HCT116 (cell line): Measurements from ENCODE around the gene HIVEP2. TPM values are rescaled to one million over a fixed set of nuclear protein-coding genes. Genes with fewer than 3 reads are reported as not detected.

ENCODE experiments used
- ATAC-seq: fragments of 200-7000 bp; cut with Tn5 transposase; 2 replicates; pipeline ENCODE4 v1.9.1; 2020; ENCODE audit warnings: mild to moderate bottlenecking, moderate library complexity
- BruUV-seq: library from RNA; stranded (reverse); fragments of 400-500 nt; replicated peaks from 2 replicates; lab custom pipeline; 2021; lab: Mats Ljungman, UMichigan
- CTCF ChIA-PET: fragments of 300-600 bp; sonication (Branson Sonifier 250); formaldehyde crosslinking; loops from one replicate; lab custom pipeline; 2021; ENCODE audit warnings: antibody characterized with exemption; lab: Charles Lee
- POLR2A ChIA-PET: fragments of 300-600, 350-600 bp; sonication (Branson Sonifier 250); formaldehyde crosslinking; loops from one replicate; lab custom pipeline; 2021; ENCODE audit warnings: antibody characterized with exemption; lab: Charles Lee
- RAD21 ChIA-PET, 2 experiments: fragments of 300-600 bp; sonication (Branson Sonifier 250); formaldehyde crosslinking; loops; one replicate each; lab custom pipeline; 2023; ENCODE audit warnings: low total read pairs in 2 of 2; ENCODE audit not compliant: uncharacterized antibody in 2 of 2, unreplicated experiment in 2 of 2, low non-redundant PET in 1 of 2; lab: Charles Lee
- DNase-seq: peaks from one replicate; pipeline ENCODE4 v3.0.0-alpha.2; 2010; ENCODE audit warnings: low read depth, low spot score
- H2AFZ ChIP-seq: fragments of 200-600 bp; shearing (Covaris generic), sonication (generic); 2 replicates; pipeline ENCODE4 v1.6.1; 2017; ENCODE audit warnings: low read depth, mixed run types, mixed read lengths, antibody characterized with exemption, low read length; ENCODE audit not compliant: poor library complexity, severe bottlenecking
- H3K27ac ChIP-seq: 2 replicates; pipeline ENCODE4 v1.5.1; 2012; ENCODE audit warnings: low read depth, low read length
- H3K27me3 ChIP-seq: fragments of 200-600 bp; sonication (generic); 2 replicates; pipeline ENCODE4 v1.6.1; 2016; ENCODE audit warnings: mixed run types, low read length, mixed read lengths; ENCODE audit not compliant: insufficient read depth
- H3K36me3 ChIP-seq, 2 experiments: fragments of 200-500 bp in 1 of 2; fragments of 200-600 bp in 1 of 2; sonication (Bioruptor generic) in 1 of 2; sonication (generic) in 1 of 2; 2 replicates each; pipeline versions ENCODE4 v1.5.1 to v1.6.1; 2014 to 2016; ENCODE audit warnings: low read length in 2 of 2, inconsistent platforms in 1 of 2, mixed read lengths in 1 of 2, mixed run types in 1 of 2; ENCODE audit not compliant: insufficient read depth in 2 of 2, control insufficient read depth in 1 of 2
- H3K4me1 ChIP-seq, 2 experiments: fragments of 200-600 bp in 1 of 2; sonication (generic) in 1 of 2; 2 replicates each; pipeline versions ENCODE4 v1.5.1 to v1.6.1; 2012 to 2017; ENCODE audit warnings: low read length in 2 of 2, inconsistent platforms in 1 of 2, mild to moderate bottlenecking in 1 of 2, mixed read lengths in 1 of 2, mixed run types in 1 of 2, moderate library complexity in 1 of 2; ENCODE audit not compliant: insufficient read depth in 2 of 2, control insufficient read depth in 1 of 2
- H3K4me2 ChIP-seq: fragments of 200-600 bp; sonication (generic); 2 replicates; pipeline ENCODE4 v1.6.1; 2017; ENCODE audit warnings: mixed run types, low read length, mixed read lengths
- H3K4me3 ChIP-seq, 2 experiments: fragments of 200-600 bp in 1 of 2; sonication (generic) in 1 of 2; replicated peaks in 1 of 2; 2 replicates each; pipeline ENCODE4 v1.5.1; 2011 to 2016; ENCODE audit warnings: low read length in 2 of 2, control low read depth in 1 of 2, low read depth in 1 of 2, mild to moderate bottlenecking in 1 of 2, mixed read lengths in 1 of 2, mixed run types in 1 of 2
- H3K79me2 ChIP-seq: fragments of 200-600 bp; sonication (generic); 2 replicates; pipeline ENCODE4 v1.6.1; 2017; ENCODE audit warnings: mild to moderate bottlenecking, mixed run types, low read length, moderate library complexity, mixed read lengths; ENCODE audit not compliant: insufficient read depth
- H3K9ac ChIP-seq: fragments of 200-600 bp; sonication (generic); 2 replicates; pipeline ENCODE4 v1.6.1; 2016; ENCODE audit warnings: low read length, mixed read lengths
- H3K9me2 ChIP-seq: fragments of 200-600 bp; sonication (generic), shearing (Covaris generic); 2 replicates; pipeline ENCODE4 v1.6.1; 2017; ENCODE audit warnings: mixed run types, mild to moderate bottlenecking, moderate library complexity; ENCODE audit not compliant: insufficient read depth
- H3K9me3 ChIP-seq, 2 experiments: fragments of 200-500 bp in 1 of 2; fragments of 200-600 bp in 1 of 2; sonication (Bioruptor generic) in 1 of 2; sonication (generic) in 1 of 2; 2 replicates each; pipeline ENCODE4 v1.6.1; 2014 to 2017; ENCODE audit warnings: low read length in 2 of 2, mixed read lengths in 2 of 2, inconsistent platforms in 1 of 2, low read depth in 1 of 2, mild to moderate bottlenecking in 1 of 2, mixed run types in 1 of 2, moderate library complexity in 1 of 2; ENCODE audit not compliant: control insufficient read depth in 1 of 2, insufficient read depth in 1 of 2
- H4K20me1 ChIP-seq: fragments of 200-600 bp; sonication (generic), shearing (Covaris generic); 2 replicates; pipeline ENCODE4 v1.6.1; 2017; ENCODE audit warnings: mixed run types, mild to moderate bottlenecking, moderate library complexity; ENCODE audit not compliant: insufficient read depth
- CBX3 ChIP-seq: IDR thresholded peaks from 2 replicates; pipeline ENCODE4 v1.6.1; 2012; ENCODE audit warnings: low read depth
- CEBPB ChIP-seq: IDR thresholded peaks from 2 replicates; pipeline ENCODE4 v1.6.1; 2012; ENCODE audit warnings: low read depth
- CTCF ChIP-seq, 3 experiments: fragments of 200-600 bp in 1 of 3; sonication (generic) in 1 of 3; IDR thresholded peaks in 2 of 3; conservative IDR thresholded peaks in 1 of 3; 2 replicates each; pipeline ENCODE4 v1.5.1; 2012 to 2017; ENCODE audit warnings: low read depth in 2 of 3, low read length in 2 of 3, antibody characterized with exemption in 1 of 3, borderline replicate concordance in 1 of 3, control low read depth in 1 of 3, mild to moderate bottlenecking in 1 of 3, mixed read lengths in 1 of 3, mixed run types in 1 of 3, moderate library complexity in 1 of 3; ENCODE audit not compliant: insufficient read depth in 1 of 3
- EGR1 ChIP-seq: IDR thresholded peaks from 2 replicates; pipeline ENCODE4 v1.6.1; 2012; ENCODE audit warnings: low read depth
- ELF1 ChIP-seq: IDR thresholded peaks from 2 replicates; pipeline ENCODE4 v1.6.1; 2012; ENCODE audit warnings: low read depth, borderline replicate concordance
- EZH2 ChIP-seq: fragments of 200-600 bp; sonication (generic); IDR thresholded peaks from 2 replicates; pipeline ENCODE4 v1.6.1; 2017; ENCODE audit warnings: antibody characterized with exemption, mixed run types
- FOSL1 ChIP-seq: IDR thresholded peaks from 2 replicates; pipeline ENCODE4 v1.6.1; 2012; ENCODE audit warnings: low read depth
- JUND ChIP-seq: IDR thresholded peaks from 2 replicates; pipeline ENCODE4 v1.6.1; 2012
- MAX ChIP-seq: IDR thresholded peaks from 2 replicates; pipeline ENCODE4 v1.6.1; 2012
- POLR2A ChIP-seq: IDR thresholded peaks from 2 replicates; pipeline ENCODE4 v1.7.0; 2011; ENCODE audit warnings: borderline replicate concordance; ENCODE audit not compliant: insufficient read depth, insufficient read length; ENCODE audit errors: extremely low read depth
- POLR2AphosphoS5 ChIP-seq: IDR thresholded peaks from 2 replicates; pipeline ENCODE4 v1.6.1; 2011; ENCODE audit warnings: mild to moderate bottlenecking, low read depth, low read length, moderate library complexity
- intact Hi-C: fragments of 100-400 bp; cut with micrococcal nuclease; formaldehyde crosslinking; loops from 2 replicates; pipeline ENCODE4 v1.10.0; 2022
- total RNA-seq: library from RNA; stranded (reverse); gene quantifications from one replicate; pipeline ENCODE4 v1.2.1, GENCODE V29; 2021; ENCODE audit not compliant: unreplicated experiment
- TF ChIP-seq, protein P1 (sequence below): IDR thresholded peaks from 2 replicates; pipeline ENCODE4 v1.6.1; 2012

Gene HIVEP2
- total RNA-seq, 1 experiment from 2014 or later, result 8.1 TPM

GRCh38 chr6:142938510-142938909 lies 6.5 kb downstream of the HIVEP2 start:
- intact Hi-C loops, result no loop called here
- no peak for DNase-seq
- H3K4me3 ChIP-seq, result no peak overlapping the region
- RAD21 ChIA-PET, result no interaction called here
- no peaks in the 10 kb centered on the region for H4K20me1 ChIP-seq
- peaks cover 10% of the 10 kb centered on the region; the same call in 1 of the 2 replicates for H3K79me2 ChIP-seq
- TF ChIP-seq ELF1, result no peak
- no peak for TF ChIP-seq CBX3
- TF ChIP-seq CEBPB, result no peak
- no peak for TF ChIP-seq EZH2
- no peak for TF ChIP-seq CTCF (IDR thresholded peaks at IDR 0.05 in 2 of 3, conservative IDR thresholded peaks at IDR 0.05 in 1 of 3; ENCODE audit: borderline replicate concordance in 1 of 3, insufficient read depth in 1 of 3, low read depth in 2 of 3, low read length in 2 of 3)
- TF ChIP-seq, protein P1, sequence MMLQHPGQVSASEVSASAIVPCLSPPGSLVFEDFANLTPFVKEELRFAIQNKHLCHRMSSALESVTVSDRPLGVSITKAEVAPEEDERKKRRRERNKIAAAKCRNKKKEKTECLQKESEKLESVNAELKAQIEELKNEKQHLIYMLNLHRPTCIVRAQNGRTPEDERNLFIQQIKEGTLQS, result no peak
- no peak for TF ChIP-seq POLR2AphosphoS5
- no peak for TF ChIP-seq MAX
- no peak for TF ChIP-seq POLR2A
- TF ChIP-seq JUND, result no peak
- TF ChIP-seq FOSL1, result no peak
- TF ChIP-seq EGR1, result no peak
- POLR2A ChIA-PET, result no interaction called here
- H3K9me3 ChIP-seq, result no peaks in the 10 kb centered on the region
- ATAC-seq, result no peak
- H3K36me3 ChIP-seq, result no peaks in the 10 kb centered on the region
- H3K27me3 ChIP-seq, result no peaks in the 10 kb centered on the region
- H3K9ac ChIP-seq, result no peak overlapping the region
- H2AFZ ChIP-seq, result no peak overlapping the region
- no TSS peak for BruUV-seq
- no peak overlapping the region for H3K4me2 ChIP-seq
- H3K9me2 ChIP-seq, result no peaks in the 10 kb centered on the region
- H3K4me1 ChIP-seq, result peaks cover 9 to 11% of the 10 kb centered on the region in 2 experiments; a peak in 3 of 4 replicates
- CTCF ChIA-PET, result no interaction called here
- H3K27ac ChIP-seq, result no peak overlapping the region
